GM18519 (cell line): Measurements from ENCODE around the gene TXN.
"Not testable (repeated sequence)": the region's sequence is repeated elsewhere in the genome, so short reads cannot be mapped to it uniquely, and the experiment has no call there.

Experiments used
- ATAC-seq: cut with Tn5 transposase; IDR thresholded peaks from one replicate; pipeline ENCODE4 v1.9.1; 2021; ENCODE audit warnings: mild to moderate bottlenecking, moderate library complexity; ENCODE audit not compliant: unreplicated experiment, low FRiP score

The TXN gene

DNA sequence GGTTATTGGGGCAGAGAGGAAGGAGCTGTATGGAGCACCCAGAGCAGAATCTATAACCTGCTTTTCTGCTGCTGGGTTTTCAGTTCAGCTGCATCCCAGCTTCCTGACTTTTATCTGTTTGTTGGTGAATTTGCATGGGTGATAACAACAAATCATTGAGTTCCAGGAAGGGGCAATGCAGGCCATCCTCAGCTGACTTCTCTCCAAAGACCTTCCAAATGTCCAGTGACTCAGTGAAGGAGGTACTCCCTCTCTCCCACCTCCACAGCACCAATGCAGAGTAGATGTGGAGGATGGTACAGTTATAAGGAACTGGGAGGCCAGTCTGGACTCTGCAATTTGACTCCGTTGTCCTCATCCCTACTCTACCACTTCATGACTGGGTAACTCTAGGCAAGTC lies 1.6 kb upstream of the TXN start:
- no peak for ATAC-seq

DNA sequence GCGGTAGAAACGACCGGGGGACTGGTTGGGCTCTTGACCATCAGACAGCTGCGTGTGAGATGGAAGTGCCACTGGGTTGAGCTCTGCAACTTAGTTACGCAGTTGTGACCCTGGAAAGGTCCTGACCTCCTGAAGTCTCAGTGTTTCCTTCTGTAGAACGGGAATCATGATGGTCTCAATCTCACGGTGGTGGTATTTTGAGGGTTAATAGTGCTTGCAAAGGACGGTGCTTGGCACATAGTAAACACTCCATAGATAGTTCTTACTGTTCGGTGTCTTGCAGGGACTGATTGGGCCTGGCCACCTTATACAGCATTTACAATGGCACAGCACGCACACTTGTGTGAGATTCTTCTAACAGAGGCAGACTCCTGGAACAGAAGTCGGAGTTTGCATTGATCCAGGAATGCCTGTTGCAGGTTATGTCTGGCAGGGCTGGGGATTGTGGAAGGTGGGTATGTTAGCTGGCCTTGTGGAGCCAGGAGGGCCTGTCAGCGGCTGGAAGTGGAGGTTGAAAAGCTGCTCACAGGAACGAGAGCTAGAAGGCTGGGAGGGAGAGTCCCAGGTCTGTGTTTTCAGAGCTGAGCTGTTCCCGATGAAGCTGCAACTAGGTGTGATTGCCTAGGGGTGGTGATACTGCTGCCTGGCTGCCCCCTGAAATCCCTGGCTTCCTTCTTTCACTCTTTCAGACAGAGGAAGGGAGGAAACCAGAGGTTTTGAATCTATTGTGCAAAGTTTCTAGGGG lies 962 bp upstream of the TXN start:
- no peak for ATAC-seq

DNA sequence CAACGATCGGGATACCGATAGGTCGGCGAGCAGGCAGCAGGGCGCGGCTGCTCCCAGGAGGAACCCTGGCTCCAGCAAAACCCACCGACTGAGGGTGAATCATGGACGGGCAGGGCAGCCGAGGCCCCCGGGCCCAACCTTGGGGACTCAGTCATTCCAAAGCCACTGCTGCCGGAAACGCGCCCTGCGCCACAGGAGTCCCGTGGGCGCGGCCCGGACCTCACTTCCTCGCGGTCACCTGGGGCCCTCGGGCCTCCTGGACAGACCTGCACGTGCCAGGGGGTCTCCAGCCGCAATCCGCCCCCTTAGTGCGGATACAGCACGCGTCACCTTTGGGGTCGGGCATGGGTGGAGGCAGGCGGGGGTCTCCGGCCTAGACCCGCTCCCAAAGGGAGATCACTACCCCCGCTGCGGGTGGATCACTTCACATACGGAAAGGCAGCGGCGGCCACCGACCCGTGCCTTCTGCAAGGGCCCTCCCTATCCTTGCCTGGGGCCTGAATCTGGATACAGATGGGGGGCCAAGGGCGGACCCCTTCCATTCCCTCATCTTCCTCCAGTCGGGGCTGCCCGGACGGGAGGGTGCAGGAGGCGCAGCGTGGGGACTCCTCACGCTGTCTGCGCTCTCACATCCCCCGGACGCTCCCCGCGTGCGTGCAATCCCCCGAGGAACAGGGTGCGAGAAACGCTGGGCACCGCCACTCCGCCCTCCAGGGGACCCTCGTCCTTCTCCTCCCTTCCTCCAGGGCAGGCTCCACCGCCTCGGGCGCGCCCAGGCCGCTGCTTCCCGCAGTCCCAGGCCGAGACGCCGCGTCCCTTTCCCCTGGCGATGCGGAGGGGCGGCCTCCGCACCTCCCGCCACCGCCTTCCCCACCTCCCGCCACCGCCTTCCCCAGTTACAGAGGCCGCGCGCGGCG lies 586 bp downstream of the TXN start:
- ATAC-seq: peak; percentile 7

DNA sequence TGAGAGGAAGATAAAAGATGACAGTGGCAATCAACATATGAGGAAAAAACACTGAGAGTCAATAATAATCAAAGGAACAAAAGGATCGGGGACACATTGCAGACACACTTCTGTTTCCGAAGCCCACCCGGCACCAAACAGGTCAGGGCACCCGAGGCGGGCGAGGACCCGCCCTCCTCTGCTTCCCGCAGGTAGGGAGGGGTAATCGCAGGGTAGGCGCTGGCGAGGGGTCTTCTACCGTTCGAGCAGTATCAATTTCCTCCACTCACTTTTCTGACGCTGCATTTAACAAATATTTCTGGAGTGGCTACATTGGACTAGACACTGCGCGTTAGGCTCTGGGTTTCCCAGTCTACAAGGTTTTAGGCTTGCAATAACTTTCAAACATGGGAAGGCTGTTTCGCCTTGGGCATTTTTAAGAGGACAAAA lies 1.3 kb downstream of the TXN start:
- ATAC-seq: no peak

GRCh38 chr9:110254500-110254899 lies 1.8 kb downstream of the TXN start:
- no peak for ATAC-seq

DNA sequence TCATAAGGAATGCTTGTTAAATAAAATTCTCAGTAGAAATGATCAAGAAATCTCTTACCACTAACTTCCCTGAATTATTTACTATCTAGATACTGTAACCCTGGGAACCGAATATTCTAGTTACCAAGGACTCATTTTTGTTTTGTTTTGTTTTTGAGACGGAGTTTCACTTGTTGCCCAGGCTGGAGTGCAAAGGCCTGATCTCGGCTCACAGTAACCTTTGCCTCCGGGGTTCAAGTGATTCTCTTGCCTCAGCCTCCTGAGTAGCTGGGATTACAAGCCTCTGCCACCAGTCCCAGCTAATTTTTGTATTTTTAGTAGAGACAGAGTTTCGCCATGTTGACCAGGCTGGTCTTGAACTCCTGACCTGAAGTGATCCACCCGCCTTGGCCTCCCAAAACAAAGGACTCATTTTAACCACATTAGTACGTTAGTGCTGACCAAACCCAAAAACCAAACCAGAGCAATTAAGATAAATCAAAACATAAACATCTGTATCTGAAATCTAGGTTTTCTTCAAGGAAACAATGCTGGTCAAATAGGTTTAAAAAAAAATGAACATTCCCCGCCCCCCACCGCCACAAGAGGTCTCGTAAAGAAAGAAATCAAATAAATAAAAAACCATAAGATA lies 3.7 kb downstream of the TXN start:
- ATAC-seq: no peak

DNA sequence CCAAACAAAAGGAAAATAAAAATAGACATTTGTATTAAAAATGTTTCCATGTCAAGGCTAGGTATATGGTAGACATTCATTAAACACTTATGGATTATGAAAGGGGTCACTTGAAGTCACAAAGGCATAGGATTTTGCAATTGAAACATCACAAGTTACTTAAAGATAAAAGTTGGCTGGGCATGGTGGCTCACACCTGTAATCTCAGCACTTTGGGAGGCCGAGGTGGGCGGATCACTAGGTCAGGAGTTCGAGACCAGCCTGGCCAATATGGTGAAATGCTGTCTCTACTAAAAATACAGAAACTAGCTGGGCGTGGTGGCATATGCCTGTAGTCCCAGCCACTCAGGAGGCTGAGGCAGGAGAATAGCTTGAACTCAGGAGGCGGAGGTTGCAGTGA lies 4.5 kb downstream of the TXN start:
- not testable (repeated sequence) for ATAC-seq

- no peak for ATAC-seq
Measured at GRCh38 chr9:110251212-110251611, 5.1 kb downstream of the TXN start.

GRCh38 chr9:110249603-110250002 lies 6.7 kb downstream of the TXN start:
- ATAC-seq: no peak

GRCh38 chr9:110248361-110248760 lies 7.9 kb downstream of the TXN start:
- no peak for ATAC-seq

- no peak for ATAC-seq
Measured at GRCh38 chr9:110246214-110246613, 10.1 kb downstream of the TXN start.

DNA sequence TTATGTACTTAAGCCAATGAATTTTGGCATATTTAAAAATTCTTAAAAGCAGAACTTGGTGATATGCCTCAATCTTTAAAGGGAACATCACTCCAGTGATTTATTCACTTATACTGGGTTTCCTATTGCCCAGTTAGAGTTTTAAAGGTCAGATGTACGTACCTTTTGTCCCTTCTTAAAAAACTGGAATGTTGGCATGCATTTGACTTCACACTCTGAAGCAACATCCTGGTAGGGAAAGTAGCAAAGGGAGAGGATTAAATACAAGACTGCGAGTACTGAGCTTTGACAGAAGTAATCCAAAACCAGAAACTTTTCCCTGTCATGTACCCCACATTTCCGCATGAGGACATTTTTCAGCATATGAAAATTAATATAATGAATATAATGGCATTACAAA lies 11.7 kb downstream of the TXN start:
- ATAC-seq: no peak

GRCh38 chr9:110241858-110242321 lies 14.4 kb downstream of the TXN start:
- no peak for ATAC-seq

DNA sequence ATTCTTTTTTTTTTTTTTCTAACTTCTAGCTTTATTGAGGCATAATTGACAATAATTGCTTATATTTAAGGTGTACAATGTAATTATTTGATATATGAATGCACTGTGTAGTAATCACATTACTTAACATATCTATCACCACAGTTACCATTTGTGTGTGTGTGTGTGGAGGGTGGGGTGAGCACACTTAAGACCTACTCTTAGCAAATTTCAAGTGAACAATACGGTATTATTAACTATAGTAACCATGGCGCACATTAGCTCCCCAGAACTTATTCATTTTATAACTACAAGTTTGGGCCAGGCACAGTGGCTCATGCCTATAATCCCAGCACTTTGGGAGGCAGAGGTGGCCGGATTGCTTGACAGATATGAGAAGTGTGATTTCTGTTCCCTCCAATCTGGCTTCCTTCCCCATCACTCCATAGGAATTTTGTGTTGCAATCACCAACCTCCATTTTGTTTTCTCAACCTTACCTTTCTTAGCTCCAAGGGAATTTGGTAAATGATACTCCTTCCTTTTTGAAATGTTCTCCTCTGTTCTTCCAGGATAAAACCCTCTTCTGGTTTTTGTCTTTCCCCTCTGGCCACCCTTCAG lies 14.9 kb downstream of the TXN start:
- ATAC-seq: no peak

DNA sequence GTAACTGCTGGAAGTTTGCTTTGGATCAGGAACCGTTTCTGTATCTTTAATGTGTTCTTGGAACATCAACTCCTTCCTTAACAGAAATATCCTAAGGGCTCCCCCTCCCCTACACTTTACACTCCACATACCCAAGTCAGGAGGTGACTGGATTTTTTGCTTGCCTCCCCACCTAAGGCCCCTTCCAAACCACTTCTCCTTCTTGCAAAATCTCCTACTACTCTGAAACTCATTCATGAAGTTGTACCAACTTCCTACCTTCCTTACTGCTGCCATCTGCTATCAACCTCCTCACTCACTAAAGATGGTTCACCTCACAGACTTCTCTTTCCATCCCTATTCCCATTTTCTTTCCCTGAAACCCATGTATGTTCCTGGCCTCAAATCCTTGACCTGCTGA lies 16.1 kb downstream of the TXN start:
- no peak for ATAC-seq

DNA sequence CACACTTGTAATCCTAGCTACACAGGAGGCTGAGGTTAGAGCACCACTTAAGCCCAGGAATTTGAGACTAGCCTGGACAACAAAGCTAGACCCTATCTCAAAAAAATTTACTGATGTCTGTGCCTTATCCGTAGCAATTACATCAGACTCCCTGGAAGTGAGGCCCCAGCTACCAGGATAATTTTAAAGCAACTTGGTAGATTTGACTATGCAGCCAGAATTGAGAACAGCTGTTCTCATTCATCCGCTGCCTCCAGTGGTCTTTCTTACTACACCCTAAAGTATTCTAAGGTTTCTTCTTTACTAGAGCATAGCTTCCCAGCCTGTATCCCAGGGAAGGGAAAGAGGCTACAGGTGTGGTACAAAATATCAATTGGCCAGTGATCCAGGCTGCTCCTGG lies 28.0 kb downstream of the TXN start:
- no peak for ATAC-seq

DNA sequence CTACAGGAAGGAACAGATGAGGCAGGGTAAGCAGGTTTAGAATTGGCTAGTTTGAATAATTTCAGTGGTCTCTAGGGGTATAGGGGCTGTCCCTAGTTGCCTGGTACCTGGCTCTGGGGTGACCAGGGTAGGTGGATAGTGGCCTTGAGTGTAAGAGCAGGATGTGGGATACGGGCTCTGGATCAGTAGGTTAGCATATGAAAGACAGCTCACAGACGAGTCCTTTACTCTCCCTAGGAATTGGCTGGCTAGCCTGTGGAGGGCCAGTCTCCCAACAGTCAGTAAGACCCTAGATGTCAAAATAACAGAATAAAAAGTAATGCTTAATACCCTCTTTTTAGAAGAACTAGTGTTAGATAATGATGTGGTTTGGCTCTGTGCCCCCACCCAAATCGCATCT lies 31.7 kb downstream of the TXN start:
- ATAC-seq: no peak

DNA sequence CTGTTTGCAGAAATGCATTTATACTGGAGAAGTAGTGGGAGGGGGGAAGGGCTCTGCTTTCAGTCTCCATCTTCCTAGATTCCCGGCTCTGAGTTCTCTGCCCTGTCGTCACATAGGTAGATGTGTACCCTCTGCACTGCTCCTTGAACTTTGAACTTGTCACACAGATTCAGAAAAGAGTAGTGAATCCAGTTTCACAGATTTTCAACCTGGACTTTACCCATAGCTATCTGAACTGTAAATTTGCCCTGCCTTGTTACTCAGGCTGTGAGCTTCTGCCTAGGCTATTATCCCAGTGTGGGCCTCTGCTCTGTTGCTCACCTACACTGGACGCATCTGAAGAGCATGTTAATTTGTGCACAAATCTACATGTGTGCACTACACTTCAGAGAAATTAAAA lies 35.5 kb downstream of the TXN start:
- no peak for ATAC-seq

- no peak for ATAC-seq
Measured at GRCh38 chr9:110217656-110218099, 38.6 kb downstream of the TXN start.

DNA sequence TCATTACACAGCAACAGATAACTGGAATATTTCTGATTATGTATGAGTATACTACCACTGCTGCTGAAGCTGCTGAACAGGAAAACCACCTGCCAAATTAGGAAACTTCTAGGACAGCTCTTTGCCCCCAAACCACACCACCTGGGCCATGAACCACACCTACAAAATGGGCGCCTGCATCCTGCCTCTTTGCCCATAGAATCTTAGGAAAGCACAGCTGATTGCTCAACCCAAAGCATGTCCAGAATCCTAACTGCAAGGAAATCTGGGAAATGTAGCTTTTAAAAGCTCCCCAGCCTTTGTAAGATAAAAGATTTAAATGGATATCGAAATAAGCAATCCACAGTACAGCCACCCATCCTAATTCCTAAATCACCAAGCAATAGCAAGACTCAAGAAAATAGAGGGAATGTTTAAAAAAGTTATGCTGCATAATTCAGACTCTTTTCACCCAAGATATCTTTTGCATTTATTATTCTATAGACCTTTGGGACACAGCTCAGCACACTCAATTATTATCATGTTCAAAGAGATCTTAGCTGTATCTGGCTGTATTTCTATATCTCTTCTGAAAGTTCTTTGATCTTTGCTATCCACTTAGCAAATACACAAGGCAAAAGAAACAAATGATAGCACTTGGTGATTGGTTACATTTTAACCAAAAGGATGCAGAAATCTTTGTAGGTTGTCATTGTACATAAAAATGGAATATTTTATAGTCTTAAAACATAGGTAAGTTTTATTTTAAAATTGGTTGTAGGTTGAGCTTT lies 41.5 kb downstream of the TXN start:
- no peak for ATAC-seq
